Calu3 (cell line): Measurements from ENCODE around the gene CST3. TPM values are rescaled to one million over a fixed set of nuclear protein-coding genes. Genes with fewer than 3 reads are reported as not detected.
"Not testable (repeated sequence)": the region's sequence is repeated elsewhere in the genome, so short reads cannot be mapped to it uniquely, and the experiment has no call there.

Experiments used
- BruUV-seq: library from RNA; stranded (reverse); fragments of 400-500 nt; replicated peaks from 2 replicates; lab custom pipeline; 2021; lab: Mats Ljungman, UMichigan
- CTCF ChIA-PET: fragments of 300-600 bp; sonication (Branson Sonifier 250); formaldehyde crosslinking; loops from one replicate; lab custom pipeline; 2022; ENCODE audit warnings: antibody characterized with exemption; lab: Charles Lee
- DNase-seq: peaks from one replicate; pipeline ENCODE4 v3.0.0; 2022
- H3K27ac Mint-ChIP-seq: one replicate; pipeline ENCODE4 v1.8.0; 2022; ENCODE audit warnings: mixed read lengths; ENCODE audit not compliant: unreplicated experiment
- H3K27me3 Mint-ChIP-seq: one replicate; pipeline ENCODE4 v1.8.0; 2022; ENCODE audit warnings: mixed read lengths; ENCODE audit not compliant: unreplicated experiment
- H3K36me3 Mint-ChIP-seq: one replicate; pipeline ENCODE4 v1.8.0; 2022; ENCODE audit warnings: mild to moderate bottlenecking, moderate library complexity, mixed read lengths; ENCODE audit not compliant: insufficient read depth, unreplicated experiment
- H3K4me1 Mint-ChIP-seq: one replicate; pipeline ENCODE4 v1.8.0; 2022; ENCODE audit warnings: mild to moderate bottlenecking, low read depth, mixed read lengths; ENCODE audit not compliant: unreplicated experiment
- H3K4me3 Mint-ChIP-seq: one replicate; pipeline ENCODE4 v1.8.0; 2022; ENCODE audit warnings: mild to moderate bottlenecking, low read depth, moderate library complexity, mixed read lengths; ENCODE audit not compliant: unreplicated experiment
- H3K9me3 Mint-ChIP-seq: one replicate; pipeline ENCODE4 v1.8.0; 2022; ENCODE audit warnings: low read depth, mixed read lengths; ENCODE audit not compliant: unreplicated experiment
- CTCF ChIP-seq: fragments of 200-600 bp; IDR thresholded peaks from one replicate; pipeline ENCODE4 v1.8.0; 2022; ENCODE audit warnings: antibody characterized with exemption; ENCODE audit not compliant: unreplicated experiment
- intact Hi-C: fragments of 100-400 bp; cut with micrococcal nuclease; formaldehyde crosslinking; loops from one replicate; pipeline ENCODE4 v1.10.0; 2022; ENCODE audit not compliant: unreplicated experiment
- total RNA-seq: library from RNA; stranded (reverse); gene quantifications from 2 replicates; pipeline ENCODE4 v1.2.3, GENCODE V29; 2022

Gene CST3
- total RNA-seq, 1 experiment from 2014 or later: 95.7 TPM

GRCh38 chr20:23666698-23667097 is 28.9 kb upstream of the CST3 start:
- intact Hi-C loops: no loop called here
- no peaks in the 10 kb centered on the region for H3K27me3 Mint-ChIP-seq
- no peak overlapping the region for H3K4me3 Mint-ChIP-seq
- H3K36me3 Mint-ChIP-seq: no peaks in the 10 kb centered on the region
- CTCF ChIA-PET: no interaction called here
- BruUV-seq: no TSS peak
- H3K4me1 Mint-ChIP-seq: no peaks in the 10 kb centered on the region
- H3K27ac Mint-ChIP-seq: no peak overlapping the region
- H3K9me3 Mint-ChIP-seq: no peaks in the 10 kb centered on the region
- no peak for DNase-seq
- TF ChIP-seq CTCF: no peak

GRCh38 chr20:23666189-23666588 is 28.4 kb upstream of the CST3 start:
- DNase-seq: no peak
- Mint-ChIP-seq H3K4me3 (no peak overlapping the region), H3K9me3 (no peaks in the 10 kb centered on the region), H3K27ac (no peak overlapping the region), H3K27me3 (no peaks in the 10 kb centered on the region), H3K4me1 (no peaks in the 10 kb centered on the region), H3K36me3 (no peaks in the 10 kb centered on the region)
- CTCF ChIA-PET: no interaction called here
- no peak for TF ChIP-seq CTCF
- intact Hi-C loops: no loop called here
- no TSS peak for BruUV-seq

GRCh38 chr20:23664954-23665353 is 27.2 kb upstream of the CST3 start:
- Mint-ChIP-seq H3K27ac (no peak overlapping the region), H3K4me3 (no peak overlapping the region), H3K9me3 (no peaks in the 10 kb centered on the region), H3K4me1 (peaks cover 6% of the 10 kb centered on the region), H3K36me3 (no peaks in the 10 kb centered on the region), H3K27me3 (no peaks in the 10 kb centered on the region)
- CTCF ChIA-PET: no interaction called here
- intact Hi-C loops: loop anchor here (5.0 kb wide), 1 partner anchor 223 kb away; no protein-coding TSS in a partner anchor
- no TSS peak for BruUV-seq
- TF ChIP-seq CTCF: no peak
- DNase-seq: no peak

- DNase-seq, H3K36me3 Mint-ChIP-seq, BruUV-seq, H3K4me3 Mint-ChIP-seq, CTCF ChIA-PET, H3K27ac Mint-ChIP-seq, H3K9me3 Mint-ChIP-seq, H3K27me3 Mint-ChIP-seq: not testable (repeated sequence)
- peaks cover 15% of the 10 kb centered on the region for H3K4me1 Mint-ChIP-seq
- intact Hi-C loops: loop anchor here (5.0 kb wide), 1 partner anchor 222 kb away; no protein-coding TSS in a partner anchor
These were observed 26.3 kb upstream of the CST3 start for GRCh38 chr20:23664046-23664445.

GRCh38 chr20:23663180-23663579 is 25.4 kb upstream of the CST3 start:
- Mint-ChIP-seq H3K27ac (no peak overlapping the region), H3K9me3 (no peaks in the 10 kb centered on the region), H3K36me3 (no peaks in the 10 kb centered on the region), H3K4me1 (peaks cover 15% of the 10 kb centered on the region), H3K4me3 (no peak overlapping the region), H3K27me3 (no peaks in the 10 kb centered on the region)
- intact Hi-C loops: loop anchor here (5.0 kb wide), 1 partner anchor 221 kb away; no protein-coding TSS in a partner anchor
- TF ChIP-seq CTCF: no peak
- no peak for DNase-seq
- no TSS peak for BruUV-seq
- CTCF ChIA-PET: no interaction called here
